ENCODE measurements around the gene FGF9.
A peak's percentile ranks its signal among the peaks of the same experiment; 100 is the strongest.

The FGF9 gene

GRCh38 chr13:21719463-21719862 lies 48.6 kb downstream of the FGF9 start:
- DNase-seq: no peak

- no peak for DNase-seq
These were observed 53.1 kb downstream of the FGF9 start for GRCh38 chr13:21723807-21724505.

- DNase-seq: no peak
These were observed 59.5 kb downstream of the FGF9 start for GRCh38 chr13:21730186-21730880.

DNA sequence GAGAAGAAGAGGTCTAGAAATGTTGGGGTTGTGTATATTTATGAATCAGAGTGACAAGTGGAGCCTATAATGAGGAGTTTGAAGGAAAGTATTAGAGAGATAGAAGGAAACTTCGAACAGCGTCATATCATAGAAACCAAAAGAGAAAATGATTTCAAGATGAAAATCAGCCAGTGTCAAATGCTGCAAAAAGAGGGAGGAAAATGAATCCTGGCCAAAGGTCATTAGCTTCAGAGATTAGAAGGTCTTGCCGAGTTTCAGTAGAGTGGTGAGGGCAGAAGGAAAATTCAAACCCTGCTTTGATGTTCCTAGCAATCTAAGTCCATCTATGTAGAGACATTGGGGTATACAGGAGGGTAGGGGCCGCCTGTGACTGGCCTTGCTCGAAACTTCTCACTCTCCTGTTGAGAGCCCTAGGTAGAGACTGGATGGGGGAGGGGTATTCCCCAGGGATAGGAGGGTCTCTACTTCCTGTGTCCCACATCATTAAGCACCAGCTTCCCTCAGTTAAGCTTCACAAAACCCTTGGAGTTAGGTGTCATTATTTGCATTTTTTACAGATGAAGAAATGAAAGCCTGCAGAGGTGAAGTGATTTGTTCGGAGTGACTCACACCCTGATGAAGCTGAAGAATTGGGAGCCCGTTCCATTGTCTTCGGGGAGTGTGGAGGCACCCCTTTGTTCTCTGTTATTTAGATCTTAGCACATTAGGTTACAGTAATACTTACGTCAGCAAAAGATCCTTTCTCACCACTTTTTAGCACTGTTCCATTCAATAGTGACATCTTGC lies 62.8 kb downstream of the FGF9 start:
- DNase-seq: no peak

GRCh38 chr13:21734961-21735360 lies 64.1 kb downstream of the FGF9 start:
- DNase-seq: no peak

- DNase-seq: no peak
These were observed 65.0 kb downstream of the FGF9 start for GRCh38 chr13:21735701-21736401.

GRCh38 chr13:21736926-21737325 lies 66.1 kb downstream of the FGF9 start:
- no peak for DNase-seq

GRCh38 chr13:21738630-21739029 lies 67.8 kb downstream of the FGF9 start:
- no peak for DNase-seq

- DNase-seq: no peak
These were observed 68.9 kb downstream of the FGF9 start for GRCh38 chr13:21739771-21740170.

GRCh38 chr13:21741396-21741979 lies 70.6 kb downstream of the FGF9 start:
- DNase-seq: no peak

DNA sequence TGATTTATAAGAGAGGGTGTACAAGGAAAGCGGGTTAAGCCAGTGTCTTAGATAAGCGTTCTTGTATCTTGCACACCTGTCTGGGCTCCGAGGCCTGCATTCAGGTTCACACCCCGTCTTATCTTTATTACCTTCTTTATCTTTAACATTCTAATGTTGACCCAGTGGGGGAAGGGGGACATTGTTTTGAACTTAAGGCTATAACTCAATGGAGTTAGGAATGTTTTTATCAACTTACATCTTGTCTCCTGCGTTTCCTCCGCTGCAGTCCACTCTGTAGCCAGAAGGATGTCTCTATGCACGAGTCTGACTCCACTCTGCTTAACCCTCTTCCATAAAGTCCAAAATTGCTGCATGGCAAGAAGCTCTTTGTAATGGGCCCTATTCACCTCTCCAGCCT lies 71.2 kb downstream of the FGF9 start:
- DNase-seq: no peak

GRCh38 chr13:21744149-21744548 lies 73.3 kb downstream of the FGF9 start:
- DNase-seq: no peak

DNA sequence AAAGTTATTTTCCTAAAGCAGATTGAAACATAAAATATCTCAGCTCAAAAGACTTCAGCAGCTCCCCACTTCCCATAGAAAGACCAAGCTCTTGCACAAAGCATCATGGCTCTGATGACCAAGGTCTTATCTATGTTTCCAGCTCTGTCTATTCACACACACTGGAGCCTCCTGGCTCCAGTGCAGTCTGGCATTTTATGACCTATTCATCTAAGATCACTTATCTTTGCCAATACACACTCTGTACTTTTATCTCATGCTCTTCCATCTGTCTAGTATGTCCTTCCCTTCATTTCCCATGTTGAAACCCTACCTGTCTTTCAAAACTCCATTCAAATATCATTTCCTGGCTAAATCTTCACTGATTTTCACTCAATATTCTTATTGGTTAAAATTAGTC lies 74.4 kb downstream of the FGF9 start:
- no peak for DNase-seq

DNA sequence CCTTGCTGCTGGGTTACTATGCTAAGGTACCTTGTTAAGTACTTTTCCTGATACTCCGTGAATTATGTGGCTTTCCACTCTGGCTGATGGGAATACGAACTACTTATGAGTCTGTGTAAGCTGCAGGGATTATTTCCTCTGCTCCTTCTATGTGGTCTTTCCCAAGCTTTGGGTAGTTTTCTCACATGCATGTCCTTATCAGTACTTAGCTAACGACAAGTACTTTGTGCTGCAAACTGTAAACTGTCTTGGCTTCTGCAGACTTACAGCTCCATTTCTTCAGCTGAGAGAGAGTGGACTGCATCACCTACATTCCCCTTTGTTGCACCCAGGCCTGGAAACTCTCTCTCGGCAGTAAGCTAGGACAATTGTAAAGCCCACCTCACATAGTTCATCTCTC lies 76.6 kb downstream of the FGF9 start:
- no peak for DNase-seq

DNA sequence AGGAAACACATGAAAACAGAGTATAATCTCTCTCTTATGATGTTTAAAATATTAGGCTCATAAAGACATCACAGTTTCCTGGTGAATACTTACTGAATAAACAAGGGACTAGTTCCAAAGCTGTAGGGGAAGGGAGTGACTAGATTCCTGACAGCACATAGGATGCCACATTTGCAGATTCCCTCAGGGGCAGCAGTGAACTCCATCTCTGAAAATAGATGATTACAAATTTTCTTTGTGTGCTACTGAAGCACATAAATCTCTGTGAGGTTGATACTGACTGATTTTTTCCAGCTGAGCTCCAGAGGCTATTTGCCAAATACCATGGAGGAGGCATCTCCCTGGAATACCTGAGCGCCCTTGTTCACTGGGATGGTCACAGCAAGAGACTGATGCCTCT lies 77.3 kb downstream of the FGF9 start:
- peak; percentile 4 for DNase-seq

GRCh38 chr13:21749410-21749809 lies 78.5 kb downstream of the FGF9 start:
- peak; percentile 64 for DNase-seq

DNA sequence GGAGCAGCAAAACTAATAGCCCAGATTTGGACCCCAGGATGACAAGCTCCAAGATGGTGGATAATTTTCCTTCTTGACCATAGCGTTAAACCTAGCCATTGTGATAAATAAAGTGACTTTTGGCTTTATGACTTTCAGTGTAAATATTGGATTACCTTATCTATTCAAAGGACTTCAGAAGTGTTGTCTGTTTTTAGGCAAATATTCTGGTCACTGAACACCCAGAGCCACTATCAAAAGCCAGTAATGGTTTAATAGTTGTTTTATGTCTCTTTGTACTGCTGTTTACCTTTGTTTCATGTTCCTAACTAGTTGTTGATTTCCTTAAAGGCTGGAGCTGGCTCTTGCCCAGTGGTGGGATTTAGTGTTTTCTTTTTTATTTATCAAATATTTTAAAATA lies 81.6 kb downstream of the FGF9 start:
- DNase-seq: no peak

DNA sequence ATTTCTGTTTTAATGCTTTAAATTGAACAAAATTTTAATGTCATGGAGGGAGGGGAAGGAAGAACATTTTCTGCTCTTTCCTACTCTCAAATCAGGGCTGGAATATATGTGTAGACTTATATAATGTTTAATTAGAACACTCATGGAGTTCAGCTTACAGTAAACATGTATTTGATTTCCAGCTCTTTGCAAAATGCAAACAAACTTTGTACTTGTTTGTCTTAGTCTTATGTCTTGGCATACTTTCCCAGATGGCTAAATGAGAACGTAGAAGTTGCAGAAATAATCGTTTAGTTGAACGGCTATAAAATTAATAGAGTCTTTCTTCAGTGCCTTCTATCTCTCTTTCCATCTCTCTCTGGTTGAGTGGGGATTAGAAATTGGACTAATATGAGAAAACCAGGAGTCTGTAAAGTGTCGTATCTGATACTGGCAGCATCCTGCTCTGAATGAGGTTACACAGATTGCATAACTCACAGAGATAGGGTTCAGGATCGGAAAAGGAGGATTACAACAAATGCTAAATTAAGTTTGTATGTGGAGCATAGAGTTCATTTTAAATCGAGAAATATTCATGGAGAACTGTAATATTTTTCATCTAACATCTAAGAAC lies 82.3 kb downstream of the FGF9 start:
- no peak for DNase-seq

All from NCI-H226 (cell line).